Adipose tissue (tissue), 3 donors: Measurements from ENCODE around the gene ATP8B4. TPM values are rescaled to one million over a fixed set of nuclear protein-coding genes. Genes with fewer than 3 reads are reported as not detected.

Source experiments
- H3K27ac ChIP-seq: one replicate; pipeline ENCODE4 v1.5.1; 2013; ENCODE audit warnings: low read depth, low read length
- WGBS, 3 donors: extraction: QIAGEN DNeasy Blood & Tissue Kit; methylation state at CpG; one replicate each; pipeline ENCODE4 v1.1.7; 2013; 5-methylcytosine and 5-hydroxymethylcytosine counted together
- polyA plus RNA-seq, 3 donors: library from polyadenylated mRNA; stranded (reverse); fragments of 200-250 nt; gene quantifications; one replicate each; pipeline ENCODE4 v1.2.3, GENCODE V29; 2013
- donor health status: healthy with polysubstance abuse.
- donor health status: Bipolar disorder and iron deficiency.
- donor health status: healthy.

Gene ATP8B4
- polyA plus RNA-seq, 3 donors: 0.90 to 7.3 (median 5.5) TPM

GRCh38 chr15:49898097-49898496 lies 220.9 kb downstream of the ATP8B4 start:
- H3K27ac ChIP-seq: no peak overlapping the region

- 58 to 67% (median 60%) methylated on average over 6 of the region's 6 CpGs for WGBS, 3 donors
- no peak overlapping the region for H3K27ac ChIP-seq
Observed at GRCh38 chr15:49895347-49896223, 223.4 kb downstream of the ATP8B4 start.

- 89 to 98% (median 91%) methylated on average over 3 of the region's 3 CpGs for WGBS, 3 donors
- H3K27ac ChIP-seq: no peak overlapping the region
Observed at GRCh38 chr15:49890689-49891088, 228.3 kb downstream of the ATP8B4 start.

GRCh38 chr15:49889536-49889935 lies 229.5 kb downstream of the ATP8B4 start:
- H3K27ac ChIP-seq: no peak overlapping the region
- 80 to 91% (median 87%) methylated on average over 2 of the region's 2 CpGs for WGBS, 3 donors

GRCh38 chr15:49888734-49889133 lies 230.3 kb downstream of the ATP8B4 start:
- 66 to 78% (median 77%) methylated on average over 3 of the region's 3 CpGs for WGBS, 3 donors
- no peak overlapping the region for H3K27ac ChIP-seq

GRCh38 chr15:49888323-49888693 lies 230.7 kb downstream of the ATP8B4 start:
- H3K27ac ChIP-seq: no peak overlapping the region
- WGBS, 3 donors: 60 to 67% (median 64%) methylated on average over 2 of the region's 2 CpGs

GRCh38 chr15:49887659-49888322 lies 231.2 kb downstream of the ATP8B4 start:
- 57 to 63% (median 62%) methylated on average over 7 of the region's 7 CpGs for WGBS, 3 donors
- no peak overlapping the region for H3K27ac ChIP-seq

- H3K27ac ChIP-seq: no peak overlapping the region
- 86 to 91% (median 86%) methylated on average over 4 of the region's 4 CpGs for WGBS, 3 donors
Observed at GRCh38 chr15:49883121-49883520, 235.9 kb downstream of the ATP8B4 start.

GRCh38 chr15:49881866-49882265 lies 237.2 kb downstream of the ATP8B4 start:
- no peak overlapping the region for H3K27ac ChIP-seq
- 73 to 81% (median 78%) methylated on average over 5 of the region's 5 CpGs for WGBS, 3 donors

GRCh38 chr15:49881433-49881832 lies 237.6 kb downstream of the ATP8B4 start:
- 72 to 95% (median 87%) methylated on average over 3 of the region's 3 CpGs for WGBS, 3 donors
- H3K27ac ChIP-seq: no peak overlapping the region

- 56 to 81% (median 64%) methylated on average over 5 of the region's 5 CpGs for WGBS, 3 donors
- H3K27ac ChIP-seq: peak overlapping the region; percentile 95
Observed at GRCh38 chr15:49877873-49878521, 241.0 kb downstream of the ATP8B4 start.

GRCh38 chr15:49877117-49877872 lies 241.7 kb downstream of the ATP8B4 start:
- peak overlapping the region; percentile 4 for H3K27ac ChIP-seq
- WGBS, 3 donors: 69 to 73% (median 70%) methylated on average over 7 of the region's 7 CpGs

GRCh38 chr15:49876401-49877038 lies 242.5 kb downstream of the ATP8B4 start:
- WGBS, 3 donors: 58 to 74% (median 61%) methylated on average over 5 of the region's 5 CpGs
- H3K27ac ChIP-seq: no peak overlapping the region

- H3K27ac ChIP-seq: no peak overlapping the region
Observed at GRCh38 chr15:49875392-49875791, 243.6 kb downstream of the ATP8B4 start.

GRCh38 chr15:49870472-49870871 lies 248.6 kb downstream of the ATP8B4 start:
- H3K27ac ChIP-seq: no peak overlapping the region

More at GRCh38 chr15:49875392-49875791, 243.6 kb downstream of the ATP8B4 start:
- WGBS, 3 donors: 88 to 97% (median 92%) methylated on average over 2 of the region's 2 CpGs

- H3K27ac ChIP-seq: no peak overlapping the region
Observed at GRCh38 chr15:49868348-49868747, 250.7 kb downstream of the ATP8B4 start.

- H3K27ac ChIP-seq: no peak overlapping the region
- 81 to 94% (median 83%) methylated on average over 10 of the region's 10 CpGs for WGBS, 3 donors
Observed at GRCh38 chr15:49865925-49866757, 252.9 kb downstream of the ATP8B4 start.
